DMS53 treated with DMSO at 0.1 percent for 48 hours (cell line): ENCODE data around the gene ANKMY1.

Experiments
- DNase-seq: peaks from one replicate; lab custom pipeline; 2025; ENCODE audit not compliant: unreplicated experiment; lab: John Stamatoyannopoulos, UW

The ANKMY1 gene

DNA sequence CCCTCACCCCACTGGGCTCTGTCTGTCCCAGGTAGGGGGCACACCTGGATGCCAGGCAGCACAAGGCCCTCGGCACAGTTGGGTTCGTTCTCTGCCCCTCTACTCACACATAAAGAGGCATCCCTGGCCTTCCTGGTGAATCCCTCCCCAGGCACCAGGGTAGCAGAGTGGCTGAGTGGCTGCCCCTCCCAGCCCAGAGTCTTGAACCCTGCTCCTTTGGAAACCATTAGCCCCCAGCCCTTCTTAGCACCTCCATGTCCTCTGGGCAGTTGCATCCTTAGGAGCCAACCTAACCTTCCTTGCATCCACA lies 120.3 kb downstream of the ANKMY1 start:
- DNase-seq: no peak

DNA sequence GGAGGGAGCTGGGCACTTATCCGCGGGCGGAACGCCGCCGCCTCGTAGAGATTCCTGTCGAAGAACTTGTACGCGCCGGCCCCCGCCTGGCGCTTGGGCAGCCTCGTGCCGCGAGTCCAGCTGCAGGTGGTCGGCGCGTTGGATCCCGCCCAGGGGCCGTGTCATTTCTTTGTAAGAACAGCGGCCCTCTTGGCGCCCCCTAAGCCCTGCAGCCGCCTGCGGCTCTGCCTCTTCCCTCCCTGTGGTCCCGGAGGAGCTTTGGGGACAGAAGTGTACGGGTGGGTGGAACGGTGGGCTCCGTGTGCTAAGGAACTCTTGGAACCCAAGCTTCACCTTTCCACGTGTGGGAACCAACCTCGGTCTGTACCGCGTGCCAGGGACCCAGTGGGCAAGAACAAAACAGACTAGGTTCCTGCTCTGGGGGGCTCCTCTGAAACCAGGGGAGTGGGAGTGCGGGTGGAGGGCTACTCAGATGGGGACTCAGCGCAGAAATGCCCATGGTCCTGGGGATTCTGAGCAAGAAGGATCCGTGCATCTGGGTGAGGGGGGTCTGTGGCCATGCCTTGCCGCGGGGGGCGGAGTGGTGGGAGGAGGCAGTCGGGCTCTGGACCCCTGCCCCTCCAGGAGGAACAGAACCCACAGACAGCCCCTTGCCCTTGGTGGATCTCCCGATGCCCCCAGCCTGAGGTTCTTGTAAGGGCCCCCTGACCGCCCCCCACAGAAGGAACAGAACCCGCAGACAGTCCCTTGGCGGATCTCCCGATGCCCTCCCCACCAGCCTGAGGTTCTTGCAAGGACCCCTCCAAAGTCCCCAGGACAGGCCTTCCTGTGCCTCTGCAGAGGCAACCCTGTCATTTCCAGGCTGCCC lies 120.9 kb downstream of the ANKMY1 start:
- DNase-seq: no peak

- no peak for DNase-seq
These were observed 121.7 kb downstream of the ANKMY1 start for GRCh38 chr2:240435948-240436682.

DNA sequence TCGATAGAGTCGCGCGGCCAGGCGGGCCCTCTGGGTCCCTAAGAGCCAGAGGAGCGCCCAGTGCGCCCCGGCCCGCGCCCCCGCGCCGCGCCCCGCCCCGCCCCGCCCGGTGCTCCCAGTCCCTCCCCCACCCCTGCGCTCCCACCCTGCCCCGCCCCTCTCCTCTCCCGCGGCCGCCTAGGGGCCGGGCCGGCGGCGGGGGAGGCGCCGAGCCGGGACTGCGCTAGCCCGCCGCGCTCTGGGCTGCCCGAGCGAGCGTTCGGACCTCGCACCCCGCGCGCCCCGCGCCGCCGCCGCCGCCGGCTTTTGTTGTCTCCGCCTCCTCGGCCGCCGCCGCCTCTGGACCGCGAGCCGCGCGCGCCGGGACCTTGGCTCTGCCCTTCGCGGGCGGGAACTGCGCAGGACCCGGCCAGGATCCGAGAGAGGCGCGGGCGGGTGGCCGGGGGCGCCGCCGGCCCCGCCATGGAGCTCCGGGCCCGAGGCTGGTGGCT lies 122.3 kb downstream of the ANKMY1 start, which contains the start of gene GPC1:
Gene GPC1 (plus strand): TSS at position 207 of the 491 bp plus-strand sequence. CDS start 256 bp downstream, at position 463.
- DNase-seq: no peak

- no peak for DNase-seq
These were observed 122.9 kb downstream of the ANKMY1 start for GRCh38 chr2:240434728-240435456.

- DNase-seq: no peak
These were observed 123.6 kb downstream of the ANKMY1 start for GRCh38 chr2:240433973-240434727.

DNA sequence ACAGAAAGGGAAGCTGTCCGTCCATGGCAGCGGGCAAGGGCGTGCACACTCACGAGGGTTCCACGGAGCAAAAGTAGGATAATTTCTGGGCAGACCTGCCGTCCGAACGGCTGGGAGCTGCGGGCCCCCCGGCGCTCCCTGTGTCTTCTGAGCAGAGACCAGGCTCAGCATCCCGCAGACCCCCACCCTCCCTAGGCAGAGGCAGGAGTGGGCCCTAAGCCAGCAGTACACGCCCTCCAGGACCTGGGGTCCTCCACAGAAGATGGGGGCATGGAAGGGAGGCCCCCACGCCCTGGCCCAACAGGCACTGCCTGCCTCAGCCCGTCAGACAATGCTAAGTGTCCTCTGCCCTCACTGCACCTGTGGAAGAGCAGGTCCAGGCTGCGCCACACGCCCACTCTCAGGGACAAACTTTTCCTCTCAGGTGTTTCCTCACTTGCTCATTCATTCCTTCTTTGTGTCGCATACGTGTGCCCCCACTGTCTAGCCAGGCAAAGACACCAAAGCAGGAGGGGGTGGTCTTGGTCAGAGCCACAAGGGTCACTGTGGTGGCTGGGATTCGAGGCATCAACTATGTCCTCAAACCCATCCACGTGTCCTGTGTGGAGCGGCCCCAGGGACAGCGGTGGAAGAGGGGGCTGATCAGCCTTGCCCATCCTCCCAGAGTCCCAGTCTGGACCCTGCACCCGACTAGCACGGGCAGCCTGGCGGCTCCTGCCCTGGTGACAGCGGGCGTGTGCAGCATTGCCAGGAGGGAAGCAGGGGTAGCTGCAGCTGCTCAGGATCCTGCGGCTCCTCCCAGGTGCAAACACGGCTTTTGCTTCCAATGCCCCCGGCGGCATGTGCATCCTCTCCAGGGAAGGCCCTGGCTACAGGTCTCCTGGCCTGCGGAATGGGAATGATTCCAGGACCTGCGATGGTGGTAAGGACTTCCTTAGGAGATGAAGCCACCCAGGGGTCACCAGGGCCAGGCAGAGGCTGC lies 124.7 kb downstream of the ANKMY1 start:
- DNase-seq: no peak

- DNase-seq: no peak
These were observed 125.4 kb downstream of the ANKMY1 start for GRCh38 chr2:240432430-240432819.

DNA sequence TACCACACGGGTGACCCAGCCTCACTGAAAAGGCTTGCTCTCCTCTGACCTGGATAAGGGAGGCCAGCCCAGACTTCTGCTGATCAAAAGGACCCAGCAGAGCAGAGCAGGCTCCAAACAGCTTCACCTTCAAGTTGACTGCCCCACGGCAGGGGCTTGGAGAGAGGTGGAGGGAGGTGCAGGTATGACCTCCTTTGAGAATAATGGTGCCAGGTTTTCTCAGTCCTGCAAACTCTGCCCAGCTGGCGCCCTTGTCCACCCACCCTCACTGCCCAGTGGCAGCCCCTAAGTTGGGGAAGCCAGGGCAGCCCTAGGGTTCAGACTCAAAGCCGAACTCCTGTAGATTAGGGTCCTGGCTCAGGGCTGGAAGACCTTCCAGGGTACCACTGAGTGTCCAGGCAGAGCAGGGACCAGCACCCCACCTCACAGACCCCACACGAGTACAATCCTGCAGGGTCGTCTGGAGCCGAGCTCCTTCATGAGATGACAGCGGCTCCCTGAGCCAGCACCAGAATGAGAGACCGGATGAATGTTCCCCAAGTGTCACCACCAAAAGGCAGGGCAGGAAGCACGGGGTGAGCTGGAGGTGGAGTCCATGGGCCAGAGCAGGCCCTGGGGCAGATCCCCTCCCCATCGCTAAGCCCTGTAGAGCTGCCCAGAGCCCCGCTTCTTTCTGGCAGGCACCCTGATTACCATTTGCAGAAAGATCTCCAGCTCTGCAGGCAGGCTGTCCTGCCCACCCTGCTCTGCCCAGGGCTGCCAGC lies 125.9 kb downstream of the ANKMY1 start:
- DNase-seq: no peak

DNA sequence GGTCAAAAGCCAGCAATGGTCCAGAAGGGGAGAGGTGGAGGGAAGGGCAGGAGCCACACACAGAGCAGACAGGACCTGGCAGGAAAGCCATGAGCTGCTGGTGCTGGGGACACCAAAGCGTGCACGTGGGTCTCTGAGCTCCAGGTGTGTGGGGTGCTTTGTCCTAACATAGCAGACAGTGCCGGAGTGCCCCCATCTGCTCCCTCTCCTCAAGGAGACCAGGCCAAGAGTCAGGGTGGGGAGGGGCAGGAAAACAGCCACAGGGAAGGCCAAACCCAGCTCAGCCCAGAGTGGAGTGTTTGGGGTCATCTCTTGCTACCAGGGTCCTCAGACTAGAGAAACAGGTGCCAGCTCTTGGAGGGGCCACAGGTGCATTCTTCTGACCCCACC lies 126.5 kb downstream of the ANKMY1 start:
- DNase-seq: no peak

- DNase-seq: no peak
These were observed 127.2 kb downstream of the ANKMY1 start for GRCh38 chr2:240430595-240430994.

DNA sequence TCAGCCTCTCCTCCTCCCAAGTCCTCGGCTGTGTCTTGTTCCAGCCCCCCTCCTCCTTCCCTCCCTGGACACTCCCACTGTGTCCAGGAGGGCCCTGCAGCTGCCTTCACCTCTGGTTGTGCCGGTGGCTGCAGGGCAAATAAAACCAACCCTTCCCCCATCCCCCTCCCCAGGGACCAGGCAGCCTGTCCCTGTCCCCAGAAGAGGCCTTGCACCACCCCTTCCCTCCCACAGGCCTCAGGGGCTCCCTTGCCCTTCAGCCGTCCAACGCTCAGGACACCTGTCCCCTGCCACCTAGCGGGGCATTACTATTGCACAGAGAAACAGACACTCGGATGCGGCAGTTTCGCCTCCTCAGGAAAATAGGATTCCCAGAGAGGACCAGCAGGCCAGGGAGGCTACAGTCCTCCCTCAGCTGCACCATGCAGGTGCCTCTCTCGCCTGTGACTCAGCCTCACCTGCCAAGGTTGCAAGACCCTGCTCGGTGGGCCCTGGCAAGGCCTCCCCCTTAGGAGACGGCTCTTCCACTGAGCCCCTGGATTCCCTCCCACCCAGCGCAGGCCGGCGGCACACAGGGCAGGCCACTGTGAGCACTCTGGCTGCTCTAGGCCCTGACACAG lies 127.8 kb downstream of the ANKMY1 start:
- DNase-seq: no peak
